Lung (tissue), 13 donors: ENCODE data around the gene FGF14. TPM values are rescaled to one million over a fixed set of nuclear protein-coding genes. Genes with fewer than 3 reads are reported as not detected.

ENCODE experiments used
- ATAC-seq: fragments of 200-7000 bp; cut with Tn5 transposase; one replicate; pipeline ENCODE4 v1.9.1; 2020; ENCODE audit warnings: moderate number of reproducible peaks; ENCODE audit not compliant: insufficient read depth, low FRiP score
- DNase-seq, 3 donors: peaks; one replicate each; pipeline ENCODE4 v3.0.0-alpha.2; 2013 to 2017
- H3K27ac ChIP-seq, 2 donors: one replicate each; pipeline ENCODE4 v1.5.1; 2013; ENCODE audit warnings: mild to moderate bottlenecking in 2 of 2, moderate library complexity in 2 of 2, control low read depth in 1 of 2, inconsistent platforms in 1 of 2, low read depth in 1 of 2, low read length in 1 of 2
- H3K27me3 ChIP-seq, 3 donors: one replicate each; pipeline ENCODE4 v1.5.1; 2013; ENCODE audit warnings: low read length in 2 of 3; ENCODE audit not compliant: control insufficient read depth in 3 of 3, insufficient read depth in 3 of 3
- H3K36me3 ChIP-seq, 4 donors: one replicate each; pipeline ENCODE4 v1.5.1; 2013; ENCODE audit warnings: low read length in 4 of 4, mild to moderate bottlenecking in 1 of 4, moderate library complexity in 1 of 4; ENCODE audit not compliant: control insufficient read depth in 4 of 4, insufficient read depth in 4 of 4
- H3K4me1 ChIP-seq, 5 donors: one replicate each; pipeline ENCODE4 v1.5.1; 2013; ENCODE audit warnings: low read length in 5 of 5, mild to moderate bottlenecking in 2 of 5, moderate library complexity in 1 of 5; ENCODE audit not compliant: control insufficient read depth in 5 of 5, insufficient read depth in 5 of 5
- H3K4me3 ChIP-seq: one replicate; pipeline ENCODE4 v1.5.1; 2013; ENCODE audit warnings: mild to moderate bottlenecking, control low read depth, moderate library complexity
- H3K9ac ChIP-seq, 2 donors: one replicate each; pipeline ENCODE4 v1.5.1; 2013; ENCODE audit warnings: low read length in 2 of 2, control low read depth in 1 of 2; ENCODE audit not compliant: insufficient read depth in 1 of 2
- H3K9me3 ChIP-seq, 4 donors: one replicate each; pipeline ENCODE4 v1.5.1; 2013; ENCODE audit warnings: low read length in 3 of 4, mild to moderate bottlenecking in 1 of 4, moderate library complexity in 1 of 4; ENCODE audit not compliant: control insufficient read depth in 4 of 4, insufficient read depth in 3 of 4
- CTCF ChIP-seq: IDR thresholded peaks from 2 replicates; pipeline ENCODE4 v1.5.1; 2012; ENCODE audit warnings: mild to moderate bottlenecking; ENCODE audit errors: control extremely low read depth, extremely low read depth
- WGBS, 2 donors: extraction: QIAGEN DNeasy Blood & Tissue Kit; methylation state at CpG; one replicate each; pipeline ENCODE4 v1.1.7; 2013; 5-methylcytosine and 5-hydroxymethylcytosine counted together
- polyA plus RNA-seq, 2 donors: library from polyadenylated mRNA; stranded (reverse); fragments of 200-250 nt; gene quantifications; one replicate each; pipeline ENCODE4 v1.2.1, GENCODE V29; 2013
- small RNA-seq: library from RNA; depleted of rRNA; stranded (forward); fragments of <200 nt; gene quantifications from one replicate; pipeline ENCODE3, GENCODE V24; 2014; ENCODE audit warnings: low replicate concordance
- total RNA-seq, 2 donors: library from RNA; depleted of rRNA in 1 of 2; stranded (reverse); fragments of >200 nt in 1 of 2; gene quantifications; one replicate each; pipeline ENCODE4 v1.2.1, GENCODE V29; 2014 to 2021
- donor health status: control.
- donor health status: control.
- donor health status: Bipolar disorder and iron deficiency.
- donor health status: healthy.
- donor health status: DM: yes; HTN: yes; CAD: no.

The FGF14 gene
- total and polyA plus RNA-seq, 4 donors, result 0.59 to 12.9 (median 2.3) TPM

DNA sequence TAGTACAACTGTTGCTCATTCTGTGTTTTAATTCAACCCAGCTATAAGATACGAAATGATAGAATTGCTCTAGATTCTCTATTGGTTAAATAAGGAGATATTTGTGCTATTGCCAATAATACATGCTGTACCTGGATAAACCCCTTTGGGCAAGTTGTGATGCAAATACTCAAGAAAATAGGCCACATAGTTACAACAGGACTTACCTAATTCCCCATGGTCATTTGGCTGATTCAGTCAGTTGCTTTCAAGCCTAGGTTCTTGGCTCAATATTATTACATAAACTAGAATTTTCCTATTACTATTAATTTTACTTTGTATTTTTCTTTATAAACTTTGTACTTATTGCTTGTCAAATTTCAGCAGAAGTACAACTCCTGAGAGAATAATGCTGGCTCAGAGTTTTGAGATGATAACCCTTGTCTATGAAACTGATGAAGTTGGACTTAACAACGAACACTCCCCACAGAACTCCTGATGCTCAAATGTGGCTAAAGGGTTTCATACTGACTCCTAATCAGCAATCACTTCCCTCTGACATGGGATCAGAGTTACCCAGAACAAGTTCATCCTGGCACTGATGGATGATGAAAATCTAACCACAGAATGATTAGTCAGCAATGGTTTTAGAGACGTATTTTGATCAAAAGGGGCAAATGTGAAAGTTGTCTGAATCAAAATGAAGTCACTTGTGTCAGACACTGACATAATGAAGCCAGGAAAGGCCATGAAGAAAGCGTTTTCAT lies 728.3 kb downstream of the FGF14 start:
- Histone ChIP-seq H3K9me3 (no peaks in the 10 kb centered on the region), H3K4me1 (no peaks in the 10 kb centered on the region), H3K27me3 (no peaks in the 10 kb centered on the region), H3K36me3 (no peaks in the 10 kb centered on the region), H3K27ac (no peak overlapping the region), H3K4me3 (no peak overlapping the region), H3K9ac (no peak overlapping the region)
- WGBS, 2 donors, result 67 to 69% methylated on average over 4 of the region's 4 CpGs
- ATAC-seq (no peak), DNase-seq (no peak)
- no peak for TF ChIP-seq CTCF

- Histone ChIP-seq H3K4me1 (no peaks in the 10 kb centered on the region), H3K36me3 (no peaks in the 10 kb centered on the region), H3K27me3 (no peaks in the 10 kb centered on the region), H3K4me3 (no peak overlapping the region), H3K9me3 (no peaks in the 10 kb centered on the region), H3K27ac (no peak overlapping the region), H3K9ac (no peak overlapping the region)
- TF ChIP-seq CTCF, result no peak
- ATAC-seq (no peak), DNase-seq (no peak)
- 37 to 58% methylated on average over 4 of the region's 4 CpGs for WGBS, 2 donors
These were observed 740.0 kb downstream of the FGF14 start for GRCh38 chr13:101661839-101662238.

Small RNAs within 50 kb of the gene (small RNA-seq; reads per million reads assigned to genes)
- gene MIR2681 (not detected), gene MIR4705 (0.10 reads per million), gene RNU1-24P (not detected), gene RNY1P2 (not detected), gene RPL39P29 (not detected)

Other genes starting within 250 kb of the FGF14 start
- 10 to 100 TPM; 38.0 to 78.8 TPM for gene TPP2, start 194.9 kb upstream of the FGF14 start, total RNA-seq
- 10 to 100 TPM; 19.9 to 21.7 TPM for gene TPP2, start 194.9 kb upstream of the FGF14 start, polyA plus RNA-seq